H1 (cell line): ENCODE data around the gene SEL1L2. TPM values are rescaled to one million over a fixed set of nuclear protein-coding genes. Genes with fewer than 3 reads are reported as not detected.

Experiments used
- CTCF ChIA-PET: fragments of 300-600 bp; sonication (Branson Sonifier 250); formaldehyde crosslinking; loops from one replicate; lab custom pipeline; 2021; ENCODE audit not compliant: partially characterized antibody; lab: Charles Lee
- POLR2A ChIA-PET: fragments of 300-600 bp; sonication (Branson Sonifier 250); formaldehyde crosslinking; loops from one replicate; lab custom pipeline; 2021; ENCODE audit warnings: inconsistent platforms; ENCODE audit not compliant: partially characterized antibody; lab: Charles Lee
- DNase-seq, 2 experiments: peaks; one replicate each; pipeline versions ENCODE4 v3.0.0 to v3.0.0-alpha.2; 2010 to 2022; ENCODE audit warnings: low spot score in 2 of 2, low read depth in 1 of 2, mixed read lengths in 1 of 2
- FAIRE-seq: peaks from 2 replicates; lab custom pipeline; 2011; peaks lifted over from hg19 to GRCh38; lab: Jason Lieb, UNC
- H2AFZ ChIP-seq: 2 replicates; pipeline ENCODE4 v1.8.1; 2012; ENCODE audit warnings: low read length, inconsistent platforms
- H2AK5ac ChIP-seq: 2 replicates; pipeline ENCODE4 v1.6.1; 2013; ENCODE audit warnings: low read depth, low read length
- H2BK120ac ChIP-seq: replicated peaks from 2 replicates; pipeline ENCODE3; 2013; ENCODE audit warnings: low read depth, low read length, inconsistent platforms
- H2BK12ac ChIP-seq: 2 replicates; pipeline ENCODE4 v1.6.1; 2013; ENCODE audit warnings: low read depth, low read length
- H2BK15ac ChIP-seq: 2 replicates; pipeline ENCODE4 v1.6.1; 2013; ENCODE audit warnings: low read length
- H2BK20ac ChIP-seq: 2 replicates; pipeline ENCODE4 v1.6.1; 2013; ENCODE audit warnings: low read length
- H2BK5ac ChIP-seq: 2 replicates; pipeline ENCODE4 v1.6.1; 2013; ENCODE audit warnings: low read depth, low read length
- H3K14ac ChIP-seq: 2 replicates; pipeline ENCODE4 v1.6.1; 2013; ENCODE audit warnings: inconsistent platforms; ENCODE audit not compliant: insufficient read length
- H3K18ac ChIP-seq: 2 replicates; pipeline ENCODE4 v1.6.1; 2013; ENCODE audit warnings: low read length; ENCODE audit errors: extremely low read depth
- H3K23ac ChIP-seq: 2 replicates; pipeline ENCODE4 v1.6.1; 2013; ENCODE audit warnings: inconsistent platforms; ENCODE audit not compliant: insufficient read length
- H3K23me2 ChIP-seq: 2 replicates; pipeline ENCODE4 v1.6.1; 2013; ENCODE audit warnings: low read depth, low read length
- H3K27ac ChIP-seq: 2 replicates; pipeline ENCODE4 v1.6.1; 2011; ENCODE audit warnings: low read depth, low read length, inconsistent platforms
- H3K27me3 ChIP-seq, 4 experiments: replicated peaks in 1 of 4; 1 replicate in 1 of 4; 2 replicates in 3 of 4; pipeline versions ENCODE4 v1.6.1 to v1.8.1; 2011 to 2013; ENCODE audit warnings: low read length in 3 of 4, mild to moderate bottlenecking in 3 of 4, inconsistent platforms in 2 of 4, mixed read lengths in 2 of 4, moderate library complexity in 1 of 4; ENCODE audit not compliant: control insufficient read depth in 3 of 4, insufficient read depth in 3 of 4; ENCODE audit errors: extremely low read depth in 1 of 4
- H3K36me3 ChIP-seq, 4 experiments: 2 replicates each; pipeline versions ENCODE4 v1.6.1 to v1.8.1; 2011 to 2013; ENCODE audit warnings: mild to moderate bottlenecking in 4 of 4, low read length in 3 of 4, moderate library complexity in 2 of 4, control low read depth in 1 of 4, inconsistent platforms in 1 of 4; ENCODE audit not compliant: insufficient read depth in 4 of 4, control insufficient read depth in 2 of 4
- H3K4ac ChIP-seq: replicated peaks from 2 replicates; pipeline ENCODE3; 2013; ENCODE audit warnings: low read length, low read depth, mixed read lengths, inconsistent platforms; ENCODE audit not compliant: insufficient read length
- H3K4me1 ChIP-seq, 4 experiments: replicated peaks in 1 of 4; 1 replicate in 1 of 4; 2 replicates in 3 of 4; pipeline versions ENCODE4 v1.6.1 to v1.8.1; 2011 to 2013; ENCODE audit warnings: low read length in 3 of 4, inconsistent platforms in 2 of 4, mixed read lengths in 1 of 4; ENCODE audit not compliant: insufficient read depth in 4 of 4, control insufficient read depth in 3 of 4
- H3K4me2 ChIP-seq, 2 experiments: 2 replicates each; pipeline versions ENCODE4 v1.6.1 to v1.8.1; 2011 to 2013; ENCODE audit warnings: low read depth in 2 of 2, low read length in 2 of 2, control low read depth in 1 of 2, inconsistent platforms in 1 of 2, mild to moderate bottlenecking in 1 of 2; ENCODE audit not compliant: insufficient read depth in 1 of 2
- H3K4me3 ChIP-seq, 4 experiments: fragments of 200-600, 300-600 bp in 1 of 4; sonication (generic), shearing (Covaris generic), sonication (Bioruptor Twin) in 1 of 4; 2 replicates each; pipeline versions ENCODE4 v1.5.1 to v1.8.1; 2011 to 2016; ENCODE audit warnings: low read length in 4 of 4, low read depth in 3 of 4, control low read depth in 2 of 4, inconsistent platforms in 2 of 4, mild to moderate bottlenecking in 2 of 4, mixed read lengths in 1 of 4, moderate library complexity in 1 of 4; ENCODE audit not compliant: insufficient read depth in 2 of 4; ENCODE audit errors: extremely low read depth in 1 of 4
- H3K56ac ChIP-seq: replicated peaks from 2 replicates; pipeline ENCODE3; 2013; ENCODE audit warnings: low read depth, mild to moderate bottlenecking, mixed read lengths, low read length, inconsistent platforms; ENCODE audit not compliant: insufficient read length
- H3K79me1 ChIP-seq: 2 replicates; pipeline ENCODE4 v1.6.1; 2013; ENCODE audit warnings: low read depth, low read length, control low read depth
- H3K79me2 ChIP-seq, 2 experiments: 2 replicates each; pipeline versions ENCODE4 v1.6.1 to v1.8.1; 2012 to 2013; ENCODE audit warnings: low read length in 2 of 2, mild to moderate bottlenecking in 2 of 2, inconsistent platforms in 1 of 2; ENCODE audit not compliant: insufficient read depth in 2 of 2, control insufficient read depth in 1 of 2
- H3K9ac ChIP-seq, 4 experiments: replicated peaks in 1 of 4; 1 replicate in 1 of 4; 2 replicates in 3 of 4; pipeline versions ENCODE4 v1.6.1 to v1.8.1; 2011 to 2013; ENCODE audit warnings: low read depth in 3 of 4, low read length in 3 of 4, control low read depth in 2 of 4, mild to moderate bottlenecking in 2 of 4, moderate library complexity in 2 of 4, inconsistent platforms in 1 of 4; ENCODE audit errors: extremely low read depth in 1 of 4
- H3K9me3 ChIP-seq, 2 experiments: 2 replicates each; pipeline versions ENCODE4 v1.6.1 to v1.8.1; 2012 to 2013; ENCODE audit warnings: mild to moderate bottlenecking in 2 of 2, moderate library complexity in 2 of 2, control low read depth in 1 of 2, inconsistent platforms in 1 of 2, low read depth in 1 of 2, low read length in 1 of 2, mixed read lengths in 1 of 2; ENCODE audit not compliant: insufficient read depth in 2 of 2
- H4K20me1 ChIP-seq, 2 experiments: replicated peaks in 1 of 2; 2 replicates each; pipeline versions ENCODE3 to v1.8.1; 2011 to 2013; ENCODE audit warnings: inconsistent platforms in 2 of 2, low read length in 2 of 2, mild to moderate bottlenecking in 1 of 2; ENCODE audit not compliant: insufficient read depth in 2 of 2, control insufficient read depth in 1 of 2
- H4K5ac ChIP-seq: 2 replicates; pipeline ENCODE4 v1.6.1; 2013; ENCODE audit warnings: low read length, low read depth, mixed read lengths, inconsistent platforms; ENCODE audit not compliant: insufficient read length
- H4K8ac ChIP-seq: 2 replicates; pipeline ENCODE4 v1.8.0; 2013; ENCODE audit warnings: mild to moderate bottlenecking, moderate library complexity, low read length, inconsistent platforms; ENCODE audit not compliant: insufficient read depth; ENCODE audit errors: extremely low read depth
- H4K91ac ChIP-seq: replicated peaks from 2 replicates; pipeline ENCODE3; 2013; ENCODE audit warnings: low read length, mixed read lengths, inconsistent platforms; ENCODE audit not compliant: insufficient read length
- ASH2L ChIP-seq: fragments of 200-600, 300-600 bp; sonication (generic); IDR thresholded peaks from one replicate; pipeline ENCODE4 v1.7.1; 2017; ENCODE audit warnings: low read length
- BACH1 ChIP-seq: IDR thresholded peaks from 2 replicates; pipeline ENCODE4 v1.6.1; 2012; ENCODE audit warnings: low read length, improper control_type of control experiment
- CBX8 ChIP-seq: fragments of 300-800, 300-1000 bp; sonication (generic); IDR thresholded peaks from 2 replicates; pipeline ENCODE4 v1.7.1; 2016; ENCODE audit warnings: low read depth, low read length, borderline replicate concordance
- CEBPB ChIP-seq: IDR thresholded peaks from 2 replicates; pipeline ENCODE4 v1.6.1; 2012; ENCODE audit warnings: low read depth, low read length
- CHD1 ChIP-seq: IDR thresholded peaks from 2 replicates; pipeline ENCODE4 v1.6.1; 2012; ENCODE audit warnings: low read depth, low read length, improper control_type of control experiment
- E2F6 ChIP-seq: IDR thresholded peaks from 2 replicates; pipeline ENCODE4 v1.6.1; 2012; ENCODE audit warnings: inconsistent platforms
- EZH2 ChIP-seq: fragments of 200-600 bp; sonication (generic); IDR thresholded peaks from 2 replicates; pipeline ENCODE4 v1.7.1; 2012; ENCODE audit warnings: low read depth, mild to moderate bottlenecking, moderate library complexity, low read length, inconsistent platforms; ENCODE audit not compliant: severe bottlenecking
- KDM1A ChIP-seq: fragments of 200-600, 300-600 bp; sonication (generic); IDR thresholded peaks from 2 replicates; pipeline ENCODE4 v1.7.1; 2016; ENCODE audit warnings: mild to moderate bottlenecking, low read length, borderline replicate concordance
- MAFK ChIP-seq: IDR thresholded peaks from 2 replicates; pipeline ENCODE4 v1.6.1; 2012; ENCODE audit warnings: low read depth, mild to moderate bottlenecking, improper control_type of control experiment, low read length
- NRF1 ChIP-seq: IDR thresholded peaks from 2 replicates; pipeline ENCODE4 v1.6.1; 2011; ENCODE audit warnings: mild to moderate bottlenecking, low read depth, low read length, improper control_type of control experiment
- POU5F1 ChIP-seq: IDR thresholded peaks from 2 replicates; pipeline ENCODE4 v1.6.1; 2011; ENCODE audit warnings: low read depth, mild to moderate bottlenecking, low read length, moderate library complexity
- SAP30 ChIP-seq: fragments of 300-600 bp; sonication (generic); IDR thresholded peaks from 2 replicates; pipeline ENCODE4 v1.7.1; 2012; ENCODE audit warnings: low read length, moderate library complexity, mild to moderate bottlenecking, inconsistent platforms; ENCODE audit not compliant: insufficient read depth, insufficient replicate concordance
- SIN3A ChIP-seq, 2 experiments: IDR thresholded peaks in 1 of 2; conservative IDR thresholded peaks in 1 of 2; 2 replicates each; pipeline ENCODE4 v1.6.1; 2011 to 2012; ENCODE audit warnings: low read length in 2 of 2, improper control_type of control experiment in 1 of 2, low read depth in 1 of 2, mild to moderate bottlenecking in 1 of 2
- SP4 ChIP-seq: IDR thresholded peaks from 2 replicates; pipeline ENCODE4 v1.6.1; 2012; ENCODE audit warnings: low read length, inconsistent platforms
- ZNF274 ChIP-seq: IDR thresholded peaks from 2 replicates; pipeline ENCODE4 v1.7.0; 2012; ENCODE audit warnings: low read length, borderline replicate concordance; ENCODE audit errors: extremely low read depth
- WGBS, 2 experiments: shearing (Covaris generic) in 1 of 2; methylation state at CpG; one replicate each; pipeline versions ENCODE4 v1.1.6 to v1.1.7; 2013 to 2015; ENCODE audit warnings: low lambda C conversion rate in 2 of 2, mixed read lengths in 2 of 2, inconsistent platforms in 1 of 2, low coverage in 1 of 2, missing lambda C conversion rate in 1 of 2; ENCODE audit not compliant: insufficient replicate concordance in 2 of 2, insufficient coverage in 1 of 2, insufficient read length in 1 of 2; ENCODE audit errors: extremely low coverage in 1 of 2, missing lambda C conversion rate in 1 of 2; 5-methylcytosine and 5-hydroxymethylcytosine counted together
- polyA plus RNA-seq, 7 experiments: library from polyadenylated mRNA; depleted of rRNA in 3 of 7; stranded (reverse) in 5 of 7; unstranded in 2 of 7; fragments of >200 nt in 5 of 7; fragments of 200-250 nt in 2 of 7; gene quantifications; 1 replicate in 5 of 7; 2 replicates in 1 of 7; 4 replicates in 1 of 7; pipeline versions ENCODE4 v1.2.1 to v1.2.3, GENCODE V29; 2011 to 2013; ENCODE audit warnings: missing spikeins in 2 of 7, mixed read lengths in 2 of 7
- total RNA-seq: library from RNA; stranded (reverse); fragmentation: NEBNext Ultra II Directional; extraction: Animal tissue kit (Norgen Biotek cat#: 25700); gene quantifications from 2 replicates; pipeline ENCODE4 v1.2.1, GENCODE V29; 2021

Gene SEL1L2
- total and polyA plus RNA-seq, 2 of the 8 experiments (the other 6 are each of a cell fraction or from before 2014, with no cell fraction given), result not detected

- no peak overlapping the region for H3K18ac ChIP-seq
- FAIRE-seq (no peak), DNase-seq (no peak)
- H3K9me3 ChIP-seq, result no peaks in the 10 kb centered on the region
- no peak overlapping the region for H4K91ac ChIP-seq
- no peak overlapping the region for H3K23ac ChIP-seq
- no peak overlapping the region for H2AFZ ChIP-seq
- H3K79me2 ChIP-seq, result no peaks in the 10 kb centered on the region
- no peak overlapping the region for H4K8ac ChIP-seq
- no peak overlapping the region for H3K14ac ChIP-seq
- no peak overlapping the region for H2AK5ac ChIP-seq
- CTCF ChIA-PET, result no interaction called here
- H3K4ac ChIP-seq, result no peak overlapping the region
- no peak overlapping the region for H3K4me2 ChIP-seq
- no peak overlapping the region for H4K5ac ChIP-seq
- H2BK15ac ChIP-seq, result no peak overlapping the region
- H3K23me2 ChIP-seq, result no peaks in the 10 kb centered on the region
- no peak overlapping the region for H3K9ac ChIP-seq
- H3K4me3 ChIP-seq, result no peak overlapping the region
- H2BK20ac ChIP-seq, result no peak overlapping the region
- no peak overlapping the region for H3K27ac ChIP-seq
- no peak overlapping the region for H3K56ac ChIP-seq
- 97% methylated on average over 1 of the region's 1 CpG; no CpG with 5 or more reads in 1 of the 2 experiments for WGBS, 2 experiments
- no peak overlapping the region for H2BK12ac ChIP-seq
- POLR2A ChIA-PET, result no interaction called here
- H2BK5ac ChIP-seq, result no peak overlapping the region
- no peaks in the 10 kb centered on the region for H3K36me3 ChIP-seq
- H4K20me1 ChIP-seq, result no peaks in the 10 kb centered on the region
- no peak overlapping the region for H2BK120ac ChIP-seq
- no peaks in the 10 kb centered on the region for H3K79me1 ChIP-seq
- no peaks in the 10 kb centered on the region for H3K4me1 ChIP-seq
- no peaks in the 10 kb centered on the region for H3K27me3 ChIP-seq
- TF ChIP-seq E2F6 (no peak), ZNF274 (no peak), CHD1 (no peak), MAFK (no peak), CEBPB (no peak), BACH1 (no peak), NRF1 (no peak), SAP30 (no peak), SIN3A (conservative IDR thresholded peaks at IDR 0.05 in 1 of 2, IDR thresholded peaks at IDR 0.05 in 1 of 2; ENCODE audit: low read depth in 1 of 2, low read length in 2 of 2) (no peak), EZH2 (no peak), CBX8 (no peak), ASH2L (no peak), POU5F1 (no peak), SP4 (no peak), KDM1A (no peak)
Observed at GRCh38 chr20:14030991-14031390, 40.6 kb upstream of the SEL1L2 start.
